WTC11 (cell line): ENCODE results near the gene WDR91. TPM values are rescaled to one million over a fixed set of nuclear protein-coding genes. Genes with fewer than 3 reads are reported as not detected.

Source experiments
- ATAC-seq: fragments of 200-7000 bp; cut with Tn5 transposase; 2 replicates; pipeline ENCODE4 v1.10.0; 2021; ENCODE audit warnings: mild to moderate bottlenecking, moderate library complexity
- CTCF ChIA-PET: fragments of 300-600 bp; sonication (Branson Sonifier 250); formaldehyde crosslinking; loops from one replicate; lab custom pipeline; 2021; ENCODE audit warnings: antibody characterized with exemption; lab: Charles Lee
- POLR2A ChIA-PET: fragments of 350-600 bp; sonication (Branson Sonifier 250); formaldehyde crosslinking; loops from one replicate; lab custom pipeline; 2021; ENCODE audit warnings: antibody characterized with exemption; lab: Charles Lee
- DNase-seq: peaks from one replicate; pipeline ENCODE4 v3.0.0; 2021; ENCODE audit warnings: low spot score
- H3K27ac Mint-ChIP-seq: 2 replicates; pipeline ENCODE4 v1.8.0; 2021; ENCODE audit warnings: mixed read lengths
- H3K27me3 Mint-ChIP-seq: 2 replicates; pipeline ENCODE4 v1.8.0; 2021; ENCODE audit warnings: low read depth, mild to moderate bottlenecking, moderate library complexity, mixed read lengths
- H3K36me3 Mint-ChIP-seq: 2 replicates; pipeline ENCODE4 v1.8.0; 2021; ENCODE audit warnings: mixed read lengths
- H3K4me1 Mint-ChIP-seq: 2 replicates; pipeline ENCODE4 v1.8.0; 2022; ENCODE audit warnings: mixed read lengths
- H3K4me3 Mint-ChIP-seq: 2 replicates; pipeline ENCODE4 v1.8.0; 2021; ENCODE audit warnings: mild to moderate bottlenecking, moderate library complexity, mixed read lengths
- H3K9me3 Mint-ChIP-seq: 2 replicates; pipeline ENCODE4 v1.8.0; 2021; ENCODE audit warnings: mixed read lengths
- E2F4 ChIP-seq: sonication (generic); formaldehyde crosslinking; IDR thresholded peaks from 2 replicates; pipeline ENCODE4 v1.8.1; 2022; ENCODE audit warnings: low read depth, mild to moderate bottlenecking, moderate library complexity, missing genetic modification reagents, borderline replicate concordance
- EMX1 ChIP-seq: fragments of 250-450 bp; sonication (Bioruptor Pico); IDR thresholded peaks from 2 replicates; pipeline ENCODE4 v1.8.0; 2021; ENCODE audit warnings: mild to moderate bottlenecking
- ETV6 ChIP-seq: sonication (generic); formaldehyde crosslinking; IDR thresholded peaks from 2 replicates; pipeline ENCODE4 v1.8.1; 2022; ENCODE audit warnings: mild to moderate bottlenecking, missing genetic modification reagents
- GTF2I ChIP-seq: fragments of 250-450 bp; sonication (Bioruptor Pico); conservative IDR thresholded peaks from 2 replicates; pipeline ENCODE4 v1.4.0; 2021; ENCODE audit warnings: mild to moderate bottlenecking
- IRF2 ChIP-seq: sonication (generic); formaldehyde crosslinking; IDR thresholded peaks from 2 replicates; pipeline ENCODE4 v1.8.0; 2022; ENCODE audit warnings: low read depth, missing genetic modification reagents, borderline replicate concordance
- KAT7 ChIP-seq: sonication (generic); formaldehyde crosslinking; IDR thresholded peaks from 2 replicates; pipeline ENCODE4 v1.8.1; 2023; ENCODE audit warnings: missing genetic modification reagents, mild to moderate bottlenecking, borderline replicate concordance
- MYBL2 ChIP-seq: sonication (generic); formaldehyde crosslinking; IDR thresholded peaks from 2 replicates; pipeline ENCODE4 v1.8.1; 2023; ENCODE audit warnings: mild to moderate bottlenecking, moderate library complexity, missing genetic modification reagents
- NFYB ChIP-seq: sonication (generic); formaldehyde crosslinking; conservative IDR thresholded peaks from 2 replicates; pipeline ENCODE4 v1.8.0; 2022; ENCODE audit warnings: low read depth, missing genetic modification reagents
- NR1H2 ChIP-seq: sonication (generic); formaldehyde crosslinking; IDR thresholded peaks from 2 replicates; pipeline ENCODE4 v1.9.0; 2021; ENCODE audit warnings: mild to moderate bottlenecking, moderate library complexity, missing genetic modification reagents
- OVOL2 ChIP-seq: fragments of 250-450 bp; sonication (Bioruptor Pico); IDR thresholded peaks from 2 replicates; pipeline ENCODE4 v1.9.0; 2021; ENCODE audit warnings: mild to moderate bottlenecking, borderline replicate concordance
- RORB ChIP-seq: fragments of 250-450 bp; sonication (Bioruptor Pico); IDR thresholded peaks from 2 replicates; pipeline ENCODE4 v1.9.0; 2021; ENCODE audit warnings: mild to moderate bottlenecking
- SMAD3 ChIP-seq: sonication (generic); formaldehyde crosslinking; IDR thresholded peaks from 2 replicates; pipeline ENCODE4 v1.8.0; 2022; ENCODE audit warnings: missing genetic modification reagents, mild to moderate bottlenecking, borderline replicate concordance
- SOX15 ChIP-seq: fragments of 250-450 bp; sonication (Bioruptor Pico); IDR thresholded peaks from 2 replicates; pipeline ENCODE4 v1.9.0; 2021; ENCODE audit warnings: mild to moderate bottlenecking
- TCF7 ChIP-seq: sonication (generic); formaldehyde crosslinking; IDR thresholded peaks from 2 replicates; pipeline ENCODE4 v1.8.0; 2022; ENCODE audit warnings: mild to moderate bottlenecking, low read depth, missing genetic modification reagents, moderate library complexity
- USF1 ChIP-seq: sonication (generic); formaldehyde crosslinking; IDR thresholded peaks from 2 replicates; pipeline ENCODE4 v1.8.0; 2022; ENCODE audit warnings: mild to moderate bottlenecking, missing genetic modification reagents
- USF2 ChIP-seq: sonication (generic); formaldehyde crosslinking; IDR thresholded peaks from 2 replicates; pipeline ENCODE4 v1.8.1; 2023; ENCODE audit warnings: mild to moderate bottlenecking, missing genetic modification reagents, moderate library complexity
- ZBTB21 ChIP-seq: sonication (generic); formaldehyde crosslinking; IDR thresholded peaks from 2 replicates; pipeline ENCODE4 v1.8.1; 2023; ENCODE audit warnings: mild to moderate bottlenecking, missing genetic modification reagents, borderline replicate concordance
- ZMAT4 ChIP-seq: fragments of 250-450 bp; sonication (Bioruptor Pico); IDR thresholded peaks from 2 replicates; pipeline ENCODE4 v1.9.0; 2021; ENCODE audit warnings: mild to moderate bottlenecking
- ZNF232 ChIP-seq: sonication (generic); formaldehyde crosslinking; IDR thresholded peaks from 2 replicates; pipeline ENCODE4 v1.8.0; 2022; ENCODE audit warnings: mild to moderate bottlenecking, missing genetic modification reagents
- ZNF317 ChIP-seq: sonication (generic); formaldehyde crosslinking; IDR thresholded peaks from 2 replicates; pipeline ENCODE4 v1.8.1; 2023; ENCODE audit warnings: low read depth, mild to moderate bottlenecking, moderate library complexity, missing genetic modification reagents, borderline replicate concordance
- ZNF423 ChIP-seq: fragments of 250-450 bp; sonication (Bioruptor Pico); IDR thresholded peaks from 2 replicates; pipeline ENCODE4 v2.1.2; 2022; ENCODE audit warnings: mild to moderate bottlenecking, moderate library complexity
- ZNF425 ChIP-seq: fragments of 250-450 bp; sonication (Bioruptor Pico); conservative IDR thresholded peaks from 2 replicates; pipeline ENCODE4 v1.9.0; 2021; ENCODE audit warnings: mild to moderate bottlenecking
- ZNF532 ChIP-seq: fragments of 250-450 bp; sonication (Bioruptor Pico); IDR thresholded peaks from 2 replicates; pipeline ENCODE4 v1.9.0; 2021; ENCODE audit warnings: mild to moderate bottlenecking, borderline replicate concordance
- total RNA-seq: library from RNA; stranded (reverse); gene quantifications from 3 replicates; pipeline ENCODE4 v1.2.3, GENCODE V29; 2021

The WDR91 gene
- total RNA-seq, 1 experiment from 2014 or later, result 12.0 TPM

GRCh38 chr7:135242096-135242684 lies 30.9 kb upstream of the WDR91 start (continued):
- no peak for TF ChIP-seq NFYB (CRISPR knock-in tag)
- TF ChIP-seq GTF2I (CRISPR knock-in tag), result no peak
- TF ChIP-seq ZNF232 (CRISPR knock-in tag), result no peak
- TF ChIP-seq KAT7 (CRISPR knock-in tag), result no peak
- TF ChIP-seq IRF2 (CRISPR knock-in tag), result no peak
- no peak for TF ChIP-seq ZNF423 (CRISPR knock-in tag)
- TF ChIP-seq MYBL2, result no peak
- no peak for TF ChIP-seq SOX15 (CRISPR knock-in tag)

- no peak for TF ChIP-seq NR1H2 (CRISPR knock-in tag)
- no peak for TF ChIP-seq E2F4 (CRISPR knock-in tag)
- no peak for TF ChIP-seq TCF7 (CRISPR knock-in tag)
- no peak for TF ChIP-seq ETV6 (CRISPR knock-in tag)
- no peak for TF ChIP-seq RORB (CRISPR knock-in tag)
- TF ChIP-seq, all 79 proteins: peak for 0
- H3K4me1 Mint-ChIP-seq, result peaks cover 23% of the 10 kb centered on the region
- ChIA-PET POLR2A (no interaction called here), CTCF (no interaction called here)
- no peak for ATAC-seq
- no peak for DNase-seq
- H3K9me3 Mint-ChIP-seq, result no peaks in the 10 kb centered on the region
- no peaks in the 10 kb centered on the region for H3K27me3 Mint-ChIP-seq
- H3K36me3 Mint-ChIP-seq, result no peaks in the 10 kb centered on the region
- H3K27ac Mint-ChIP-seq, result peak overlapping the region; percentile 29; the same call in 1 of the 2 replicates
- H3K4me3 Mint-ChIP-seq, result no peak overlapping the region
Observed at GRCh38 chr7:135240441-135240840, 29.1 kb upstream of the WDR91 start.

- peaks cover 23% of the 10 kb centered on the region for H3K4me1 Mint-ChIP-seq
- TF ChIP-seq ZNF425 (CRISPR knock-in tag) (no peak), ZMAT4 (no peak), ZBTB21 (CRISPR knock-in tag) (no peak), SMAD3 (no peak), USF2 (CRISPR knock-in tag) (no peak), ZNF532 (CRISPR knock-in tag) (no peak), USF1 (CRISPR knock-in tag) (no peak), EMX1 (no peak), GTF2I (CRISPR knock-in tag) (no peak), ZNF317 (CRISPR knock-in tag) (no peak), OVOL2 (CRISPR knock-in tag) (no peak)
- TF ChIP-seq, all 79 proteins: peak for 0
- ATAC-seq (peak; percentile 22; the same call in 1 of the 2 replicates), DNase-seq (no peak)
- Mint-ChIP-seq H3K27me3 (no peaks in the 10 kb centered on the region), H3K36me3 (no peaks in the 10 kb centered on the region), H3K4me3 (no peak overlapping the region), H3K9me3 (no peaks in the 10 kb centered on the region), H3K27ac (no peak overlapping the region)
- POLR2A ChIA-PET, result no interaction called here
- CTCF ChIA-PET, result interaction anchor here (1.0 to 1.4 kb wide), 4 partner anchors 35 to 538 kb away, joined by 3 to 7 read pairs (median 4); no protein-coding TSS in a partner anchor
Observed at GRCh38 chr7:135239263-135239662, 27.9 kb upstream of the WDR91 start.
